ENCODE data around the gene TXNL4A. TPM values are rescaled to one million over a fixed set of nuclear protein-coding genes. Genes with fewer than 3 reads are reported as not detected.

TXNL4A gene
- total and polyA plus RNA-seq, 12 donors: 26.5 to 148 (median 91.5) TPM

- peaks cover 9 to 31% of the 10 kb centered on the region in 2 donors for H3K4me1 ChIP-seq (replicated peaks in 1 of 2)
- H3K27me3 ChIP-seq: no peaks in the 10 kb centered on the region
- H3K27ac ChIP-seq: no peak overlapping the region
- intact Hi-C loops (cut with DNase I): no loop called here
- peak in 2 of 7 donors; percentile 28 to 48 for DNase-seq
- H3K4me3 ChIP-seq: no peak overlapping the region
- no peak for TF ChIP-seq CTCF (IDR thresholded peaks at IDR 0.05)
- no peak for TF ChIP-seq POLR2A (IDR thresholded peaks at IDR 0.05)
- no peaks in the 10 kb centered on the region for H3K36me3 ChIP-seq (replicated peaks in 1 of 2)
- no peaks in the 10 kb centered on the region for H3K9me3 ChIP-seq (replicated peaks in 1 of 3)
- WGBS, 4 donors: 70 to 89% (median 82%) methylated on average over 6 of the region's 6 CpGs
Measured at GRCh38 chr18:79982736-79983135, 5.6 kb downstream of the TXNL4A start.

GRCh38 chr18:79980585-79980984, 7.8 kb downstream of the TXNL4A start:
- DNase-seq: no peak
- WGBS, 4 donors: 87 to 92% (median 91%) methylated on average over 13 of the region's 13 CpGs
- H3K4me1 ChIP-seq (replicated peaks in 1 of 2): peaks cover 0 to 15% of the 10 kb centered on the region in 2 donors
- TF ChIP-seq POLR2A (IDR thresholded peaks at IDR 0.05) (no peak), CTCF (IDR thresholded peaks at IDR 0.05) (no peak)
- H3K4me3 ChIP-seq: no peak overlapping the region
- no peaks in the 10 kb centered on the region for H3K27me3 ChIP-seq
- H3K9me3 ChIP-seq (replicated peaks in 1 of 3): no peaks in the 10 kb centered on the region
- no peak overlapping the region for H3K27ac ChIP-seq
- H3K36me3 ChIP-seq (replicated peaks in 1 of 2): peaks cover 0 to 8% of the 10 kb centered on the region in 2 donors
- intact Hi-C loops (cut with DNase I): no loop called here

DNA sequence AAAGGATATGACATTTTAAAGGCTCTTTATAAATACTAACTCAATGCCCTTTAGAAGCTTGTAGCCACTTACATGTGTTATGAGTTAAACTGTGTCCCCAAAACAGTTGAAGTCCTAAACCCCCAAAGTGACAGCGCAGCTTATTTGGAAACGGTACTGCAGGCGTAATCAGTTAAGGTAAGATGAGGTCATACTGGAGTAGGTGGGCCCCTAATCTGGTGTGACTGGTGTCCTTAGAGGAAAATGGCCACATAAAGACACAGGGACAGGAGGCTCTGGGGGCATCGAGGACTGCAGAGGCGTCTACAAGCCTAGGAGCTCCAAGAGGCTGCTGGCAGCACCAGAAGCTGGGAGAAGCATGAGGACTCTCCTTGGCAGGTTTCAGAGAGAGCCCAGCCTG, 8.5 kb downstream of the TXNL4A start:
- TF ChIP-seq POLR2A (IDR thresholded peaks at IDR 0.05): no peak
- TF ChIP-seq CTCF (IDR thresholded peaks at IDR 0.05): no peak
- 94 to 97% (median 96%) methylated on average over 5 of the region's 5 CpGs for WGBS, 4 donors
- DNase-seq: no peak
- Histone ChIP-seq H3K27me3 (no peaks in the 10 kb centered on the region), H3K4me1 (replicated peaks in 1 of 2) (peaks cover 0 to 8% of the 10 kb centered on the region in 2 donors), H3K27ac (no peak overlapping the region), H3K36me3 (replicated peaks in 1 of 2) (peaks cover 0 to 12% of the 10 kb centered on the region in 2 donors), H3K4me3 (no peak overlapping the region), H3K9me3 (replicated peaks in 1 of 3) (no peaks in the 10 kb centered on the region)
- intact Hi-C loops (cut with DNase I): no loop called here

GRCh38 chr18:79975985-79976680, 12.2 kb downstream of the TXNL4A start:
- 79 to 90% (median 85%) methylated on average over 11 to 14 of the region's 14 CpGs for WGBS, 4 donors
- no peak overlapping the region for H3K4me3 ChIP-seq
- H3K27ac ChIP-seq: peak overlapping the region in 1 of 5 donors; percentile 13
- intact Hi-C loops (cut with DNase I): no loop called here
- TF ChIP-seq POLR2A (IDR thresholded peaks at IDR 0.05): no peak
- TF ChIP-seq CTCF (IDR thresholded peaks at IDR 0.05): no peak
- H3K36me3 ChIP-seq (replicated peaks in 1 of 2): peaks cover 0 to 29% of the 10 kb centered on the region in 2 donors
- no peaks in the 10 kb centered on the region for H3K27me3 ChIP-seq
- H3K4me1 ChIP-seq (replicated peaks in 1 of 2): peaks cover 0 to 4% of the 10 kb centered on the region in 2 donors
- no peaks in the 10 kb centered on the region for H3K9me3 ChIP-seq (replicated peaks in 1 of 3)
- DNase-seq: peak in 2 of 7 donors; percentile 35 to 53
